Endometrium (tissue), 2 donors: Measurements from ENCODE around the gene TRIO.
A peak's percentile ranks its signal among the peaks of the same experiment; 100 is the strongest.
"Not testable (repeated sequence)": the region's sequence is repeated elsewhere in the genome, so short reads cannot be mapped to it uniquely, and the experiment has no call there.

Experiments
- FAIRE-seq: peaks from 2 replicates; lab custom pipeline; 2012; peaks lifted over from hg19 to GRCh38; lab: Jason Lieb, UNC
- donor health status: control.
- donor health status: control.

TRIO gene

DNA sequence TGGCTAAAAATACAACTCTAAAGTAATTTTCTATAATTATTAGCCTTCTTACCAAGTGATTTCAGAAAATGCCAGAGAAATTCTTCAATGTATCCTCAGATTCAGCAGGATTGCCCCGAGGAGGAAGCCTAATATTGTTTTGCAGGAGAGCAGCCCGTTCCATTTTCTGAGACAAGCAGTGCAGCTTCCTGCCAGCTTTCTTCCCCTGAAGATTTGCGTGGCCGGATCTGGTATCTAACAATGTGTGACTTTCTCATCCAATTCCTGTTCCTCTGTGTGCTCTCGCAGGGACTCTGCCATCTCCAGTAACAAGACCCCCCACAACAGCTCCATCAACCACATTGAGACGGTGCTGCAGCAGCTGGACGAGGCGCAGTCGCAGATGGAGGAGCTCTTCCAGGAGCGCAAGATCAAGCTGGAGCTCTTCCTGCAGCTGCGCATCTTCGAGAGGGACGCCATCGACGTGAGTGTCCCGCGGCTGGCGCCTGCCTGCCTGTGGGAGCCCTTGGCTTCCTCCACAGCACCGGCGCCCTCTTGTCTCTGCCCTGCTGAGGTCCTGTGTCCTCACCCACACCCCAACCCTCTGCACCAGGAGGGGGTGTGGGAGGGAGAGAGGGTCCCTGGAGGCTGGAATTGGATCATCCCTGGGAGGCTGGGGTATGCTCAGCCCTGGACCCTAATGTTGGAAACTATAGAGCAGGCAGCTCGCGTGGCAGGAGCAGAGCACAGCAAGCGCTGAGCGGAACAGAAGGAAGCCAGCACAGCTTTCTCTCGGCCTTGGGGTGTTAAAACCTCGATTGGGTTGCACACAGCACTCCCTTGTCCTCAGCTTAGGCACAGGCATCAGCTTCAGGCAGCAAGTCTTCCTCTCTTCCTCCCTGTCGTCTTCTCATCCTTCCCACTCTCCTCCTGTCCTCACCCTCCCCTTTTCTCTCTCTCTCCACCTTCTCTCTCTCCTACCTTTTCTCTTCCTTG, 216.2 kb downstream of the TRIO start:
- no peak for FAIRE-seq

DNA sequence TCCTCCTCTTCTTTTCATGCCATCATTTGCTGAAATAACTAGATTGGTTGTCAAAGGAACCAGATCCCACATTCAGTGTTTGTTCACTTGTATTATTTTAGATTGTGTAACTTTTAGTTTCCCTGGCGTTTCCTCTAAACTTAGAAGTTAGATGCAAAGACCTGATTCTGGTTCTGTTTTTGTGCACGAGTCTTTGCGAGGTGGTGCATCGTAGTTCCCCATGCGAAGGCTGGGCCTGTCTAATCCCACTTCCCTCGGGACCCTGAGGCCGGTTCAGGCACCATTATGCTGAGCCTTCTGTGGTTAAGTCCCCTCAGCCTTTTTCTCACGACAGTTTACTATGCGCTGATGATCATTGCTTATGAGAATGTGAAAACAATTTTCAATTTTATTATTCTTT, 219.3 kb downstream of the TRIO start:
- FAIRE-seq, result no peak

DNA sequence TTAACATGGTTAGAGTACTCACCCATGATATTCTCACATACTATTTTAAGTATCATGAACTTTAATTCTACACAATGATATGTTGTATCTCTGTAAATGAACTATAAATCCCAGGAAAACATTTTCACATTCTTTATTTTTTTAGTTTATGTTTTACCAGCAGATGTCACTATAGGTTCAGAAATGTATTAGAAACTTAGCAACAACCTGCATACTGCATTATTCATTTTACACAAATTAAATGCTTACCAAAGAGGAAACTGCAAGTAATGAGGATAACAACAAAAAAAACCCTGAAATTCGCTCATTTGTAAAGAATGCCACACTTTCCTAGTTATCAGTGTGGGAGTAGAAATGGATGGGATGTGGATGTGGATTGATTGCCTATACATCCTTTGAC, 221.0 kb downstream of the TRIO start:
- FAIRE-seq, result peak; percentile 29

DNA sequence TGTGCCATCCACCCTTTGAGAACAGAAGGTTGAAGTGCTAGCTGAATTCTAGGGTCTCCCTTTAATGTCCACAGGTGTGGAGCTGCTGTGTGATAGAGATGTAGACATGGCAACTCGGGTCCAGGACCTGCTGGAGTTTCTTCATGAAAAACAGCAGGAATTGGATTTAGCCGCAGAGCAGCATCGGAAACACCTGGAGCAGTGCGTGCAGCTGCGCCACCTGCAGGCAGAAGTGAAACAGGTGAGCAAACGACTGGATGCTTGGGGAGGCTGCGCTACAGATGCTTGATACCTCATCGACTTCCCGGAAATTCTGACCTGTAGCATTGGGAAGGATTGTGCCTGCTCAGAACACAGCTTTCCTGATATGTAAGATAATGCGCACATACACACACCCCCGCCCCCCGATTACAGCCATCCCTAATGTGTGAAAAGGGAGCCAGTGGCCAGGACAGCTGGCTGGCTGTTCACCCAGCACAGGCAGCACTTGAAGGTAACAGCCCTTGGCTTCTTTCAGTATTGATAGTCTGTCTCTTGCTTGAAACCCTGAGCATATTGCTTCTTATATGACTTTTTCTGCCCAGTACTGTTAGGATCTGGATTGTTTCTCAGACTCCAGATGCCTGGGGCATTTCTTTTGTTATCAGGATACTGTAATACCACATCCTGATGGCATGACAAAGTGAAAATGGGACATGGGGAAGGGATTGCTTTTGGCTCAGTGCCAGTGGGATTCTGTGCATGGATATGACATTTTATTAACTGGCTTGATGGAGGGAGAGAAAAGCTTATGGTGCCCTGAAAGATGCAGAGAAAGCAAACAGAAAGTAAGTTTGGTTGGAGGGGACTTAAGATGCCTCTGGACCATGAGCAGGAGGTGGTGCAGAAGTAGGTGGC, 221.7 kb downstream of the TRIO start:
- FAIRE-seq, result no peak

DNA sequence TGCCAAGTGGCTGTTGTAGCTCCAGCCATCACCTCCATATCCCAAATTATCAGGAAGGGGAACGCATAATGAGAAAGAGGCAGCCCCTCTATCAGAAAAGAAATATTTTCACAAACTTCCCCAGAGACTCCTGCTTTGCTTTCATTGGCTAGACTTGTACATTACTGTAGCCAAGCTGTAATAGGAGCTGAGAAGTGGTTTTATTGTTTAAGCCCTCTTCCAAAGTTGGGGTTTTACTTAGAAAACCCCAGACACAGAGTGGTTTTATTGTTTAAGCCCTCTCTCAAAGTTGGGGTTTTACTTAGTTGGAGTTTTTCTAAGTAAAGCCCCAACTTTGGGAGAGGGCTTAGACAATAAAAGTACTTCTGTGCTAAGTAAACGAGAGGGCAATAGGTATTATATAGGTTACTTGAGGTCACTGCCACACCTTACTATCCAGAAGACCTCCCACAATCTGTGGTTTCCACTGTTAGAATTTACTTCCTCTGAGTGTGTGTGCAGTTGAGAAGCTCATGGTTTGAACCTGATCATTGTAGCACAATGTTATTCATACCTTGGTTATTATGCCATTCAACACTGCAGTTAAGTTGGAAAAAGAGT, 222.8 kb downstream of the TRIO start:
- FAIRE-seq, result no peak

DNA sequence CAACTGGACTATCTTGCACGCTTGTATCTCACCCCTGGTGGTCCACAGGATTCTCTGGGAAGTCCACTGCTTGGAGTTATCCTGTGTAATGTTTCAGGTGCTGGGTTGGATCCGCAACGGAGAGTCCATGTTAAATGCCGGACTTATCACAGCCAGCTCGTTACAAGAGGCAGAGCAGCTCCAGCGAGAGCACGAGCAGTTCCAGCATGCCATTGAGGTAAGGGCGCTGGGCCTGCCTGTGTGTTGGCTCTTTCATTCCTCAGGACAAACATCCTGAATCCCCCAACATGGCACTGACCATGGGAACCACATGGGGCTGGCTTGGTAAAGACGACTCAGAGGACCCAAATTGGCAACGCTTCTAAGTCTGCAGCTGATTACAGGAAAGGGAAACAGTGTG, 223.6 kb downstream of the TRIO start:
- no peak for FAIRE-seq

DNA sequence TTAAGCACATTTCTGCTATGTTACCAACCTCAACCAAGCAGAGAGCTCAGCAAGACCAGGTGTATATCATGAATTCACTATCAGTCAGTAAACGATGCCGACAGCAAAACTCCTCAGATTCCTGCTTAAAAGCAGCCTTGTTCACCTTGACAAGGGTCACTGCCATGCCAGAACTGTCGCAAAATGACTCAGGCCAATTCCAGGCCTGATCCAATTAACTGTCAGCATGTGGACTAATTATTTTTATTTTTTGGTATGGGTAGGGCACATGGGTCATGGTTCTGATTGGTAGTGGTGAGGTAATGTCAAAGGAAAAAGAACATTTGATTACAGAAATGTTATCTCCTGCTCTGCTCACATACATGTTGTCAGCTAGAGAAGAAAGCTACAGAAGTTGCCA, 224.2 kb downstream of the TRIO start:
- FAIRE-seq, result no peak

DNA sequence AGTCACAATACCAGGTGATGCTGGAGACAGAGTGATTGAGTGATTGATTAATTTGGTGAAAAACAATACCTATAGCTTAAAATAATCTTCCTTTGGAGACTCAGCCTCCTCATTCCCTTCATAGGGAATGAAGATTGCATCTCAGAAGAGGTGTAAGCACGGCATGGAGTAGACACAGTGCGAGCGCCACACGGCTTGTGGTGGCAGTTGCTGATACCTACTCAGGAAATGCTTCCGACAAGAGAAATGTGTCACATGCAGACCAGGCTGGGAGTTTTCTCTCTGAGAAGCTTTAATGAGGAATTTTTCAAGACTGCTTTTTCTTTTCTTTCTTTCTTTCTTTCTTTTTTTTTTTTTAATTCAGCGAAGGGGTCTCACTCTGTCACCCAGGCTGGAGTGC, 226.6 kb downstream of the TRIO start:
- no peak for FAIRE-seq

DNA sequence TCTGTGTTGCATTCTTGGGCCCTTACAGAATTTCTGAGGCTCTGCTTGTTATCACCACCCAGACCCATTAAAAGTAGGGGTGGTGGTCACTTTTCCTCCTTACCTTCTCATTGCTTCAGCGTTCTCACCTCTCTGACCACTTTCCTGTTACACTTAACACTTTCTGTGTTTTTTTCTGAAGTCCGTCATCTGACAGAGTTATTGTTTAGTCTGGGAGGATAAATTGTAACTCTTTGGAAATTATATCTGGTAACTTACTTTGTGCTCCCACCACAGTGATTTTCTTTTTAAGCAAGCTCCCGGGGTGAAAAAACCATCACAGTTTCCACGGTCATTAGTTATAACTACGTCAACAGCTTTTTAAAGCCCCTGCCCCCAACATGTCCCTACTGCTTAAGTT, 227.2 kb downstream of the TRIO start:
- FAIRE-seq, result no peak

DNA sequence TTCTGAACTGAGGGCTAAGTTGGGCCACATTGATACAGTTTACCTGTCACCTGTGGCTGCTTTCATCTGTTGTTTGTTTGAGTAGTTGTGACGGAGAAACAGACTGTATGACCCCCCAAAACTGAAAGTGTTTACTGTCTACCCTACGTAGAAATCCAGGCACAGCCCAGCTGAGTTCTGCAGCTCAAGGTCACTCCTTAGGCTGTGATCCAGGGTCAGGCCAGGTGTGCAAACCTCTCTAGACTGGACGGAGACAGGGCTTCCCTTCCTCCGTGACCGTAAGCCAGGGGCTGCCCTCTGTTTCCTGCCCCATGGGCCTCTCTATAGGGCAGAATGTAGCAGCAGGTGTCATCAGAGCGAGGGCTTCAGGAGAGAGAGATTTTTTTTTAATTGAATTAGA, 230.5 kb downstream of the TRIO start:
- no peak for FAIRE-seq

DNA sequence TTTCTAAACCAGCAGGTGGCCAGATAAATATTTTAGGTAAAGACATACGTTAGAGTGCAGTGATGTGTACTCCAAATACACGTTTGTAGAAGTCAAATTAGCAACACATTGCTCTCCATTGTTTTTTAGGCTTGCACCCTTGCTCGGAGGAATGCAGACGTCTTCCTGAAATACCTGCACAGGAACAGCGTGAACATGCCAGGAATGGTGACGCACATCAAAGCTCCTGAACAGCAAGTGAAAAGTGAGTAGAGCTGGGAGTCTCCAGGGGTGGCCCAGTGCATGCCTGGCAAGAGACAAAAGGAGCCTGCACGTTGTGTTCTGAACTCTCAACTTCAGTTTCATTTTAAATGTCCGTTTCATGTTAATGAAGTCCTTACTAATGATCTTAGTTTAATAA, 231.0 kb downstream of the TRIO start:
- no peak for FAIRE-seq

DNA sequence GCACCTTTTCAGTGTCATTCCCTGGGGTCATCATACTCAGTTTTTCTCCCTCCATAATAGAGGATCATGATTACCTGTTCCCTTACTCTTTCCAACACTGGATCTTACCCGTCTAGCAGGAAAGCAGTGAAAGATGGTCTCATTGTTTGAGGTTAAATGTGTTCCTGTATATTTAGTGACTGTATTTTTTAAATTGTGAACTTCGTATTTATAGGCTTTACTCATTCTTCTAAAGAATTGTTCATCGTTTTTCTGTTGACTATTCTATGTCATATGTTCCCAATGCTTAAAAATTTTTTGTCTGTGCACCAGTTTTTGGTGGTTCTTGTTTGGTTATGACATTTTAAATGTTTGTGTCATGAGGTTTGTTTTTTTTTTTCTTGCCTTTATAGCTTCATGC, 233.6 kb downstream of the TRIO start:
- FAIRE-seq, result no peak

DNA sequence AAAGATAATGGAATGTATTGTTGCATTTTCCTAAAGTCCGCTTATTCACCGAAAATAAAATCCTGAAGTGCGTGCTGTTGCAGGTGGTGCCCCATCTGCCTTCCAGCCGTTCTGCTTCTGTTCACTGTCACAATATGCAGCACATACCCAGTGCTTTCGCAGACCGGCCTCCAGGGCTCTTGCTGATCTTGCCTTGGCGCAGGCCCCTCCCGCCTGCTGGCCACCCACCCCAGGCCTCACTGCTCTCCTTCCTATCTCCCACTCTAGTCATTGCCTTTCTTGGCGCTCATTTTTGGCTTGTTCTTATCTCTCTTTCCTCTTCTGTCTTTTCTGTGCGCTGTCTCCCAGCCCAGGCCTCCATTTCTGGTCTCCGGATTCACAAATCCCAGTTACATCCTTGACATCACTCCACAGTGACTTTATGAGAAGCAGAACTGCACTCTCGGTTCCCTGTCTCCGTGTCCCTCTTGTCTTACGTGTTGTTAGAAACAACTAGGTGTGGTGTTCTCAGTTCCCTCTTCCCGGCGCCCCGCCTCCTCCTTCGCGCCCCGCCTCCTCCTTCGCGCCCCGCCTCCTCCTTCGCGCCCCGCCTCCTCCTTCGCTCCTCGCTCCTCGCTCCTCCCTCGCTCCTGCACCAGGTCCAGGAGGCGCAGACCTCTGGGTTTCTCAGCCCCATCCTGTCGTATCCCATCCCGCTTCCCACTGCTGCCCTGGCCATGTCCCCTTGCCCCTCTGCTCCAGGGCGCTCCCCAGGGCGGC, 236.8 kb downstream of the TRIO start:
- no peak for FAIRE-seq

DNA sequence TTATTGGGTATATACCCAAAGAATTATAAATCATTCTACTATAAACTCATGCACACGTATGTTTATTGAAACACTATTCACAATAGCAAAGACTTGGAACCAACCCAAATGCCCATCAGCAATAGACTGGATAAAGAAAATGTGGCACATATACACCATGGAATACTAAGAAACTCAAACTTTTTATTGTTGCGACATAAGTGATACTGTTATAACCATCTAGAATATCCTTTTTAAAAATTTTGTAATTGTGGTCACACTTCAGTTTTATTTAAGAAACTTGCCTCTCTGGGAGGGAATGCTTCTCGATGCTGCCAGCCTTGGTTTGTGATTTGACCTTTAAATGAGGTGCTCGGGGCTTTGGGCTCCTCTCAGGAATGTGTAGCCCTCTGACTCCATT, 237.6 kb downstream of the TRIO start:
- no peak for FAIRE-seq

DNA sequence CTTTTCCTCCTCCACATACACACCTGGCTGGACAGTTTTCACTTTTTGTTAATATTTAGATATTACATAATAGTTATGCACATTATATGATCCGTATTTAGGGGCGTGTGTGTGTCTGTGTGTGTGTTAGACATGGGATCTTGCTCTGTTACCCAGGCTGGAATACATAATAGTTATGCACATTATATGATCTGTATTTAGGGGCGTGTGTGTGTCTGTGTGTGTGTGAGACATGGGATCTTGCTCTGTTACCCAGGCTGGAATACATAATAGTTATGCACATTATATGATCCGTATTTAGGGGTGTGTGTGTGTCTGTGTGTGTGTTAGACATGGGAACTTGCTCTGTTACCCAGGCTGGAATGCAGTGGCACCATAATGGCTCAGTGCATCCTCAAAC, 239.5 kb downstream of the TRIO start:
- no peak for FAIRE-seq

DNA sequence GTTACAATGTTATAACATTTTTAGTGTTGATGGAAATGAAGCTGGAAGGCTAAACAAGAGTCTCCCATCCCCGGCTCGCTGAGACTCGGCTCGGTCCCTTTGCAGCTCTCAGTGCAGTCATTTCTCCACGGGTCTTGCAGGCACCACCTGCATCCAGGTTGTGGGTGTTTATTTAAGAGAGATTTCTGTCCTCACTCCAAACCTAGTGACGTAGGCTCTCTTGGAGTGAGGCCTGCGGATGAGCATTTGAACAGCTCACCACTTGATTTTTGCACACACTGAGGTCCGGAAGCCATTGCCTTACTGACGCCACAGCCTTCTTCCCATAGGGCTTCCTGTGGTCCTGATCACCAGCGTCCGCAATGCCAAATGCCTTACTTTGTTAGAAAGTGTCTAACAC, 240.8 kb downstream of the TRIO start:
- FAIRE-seq, result no peak

DNA sequence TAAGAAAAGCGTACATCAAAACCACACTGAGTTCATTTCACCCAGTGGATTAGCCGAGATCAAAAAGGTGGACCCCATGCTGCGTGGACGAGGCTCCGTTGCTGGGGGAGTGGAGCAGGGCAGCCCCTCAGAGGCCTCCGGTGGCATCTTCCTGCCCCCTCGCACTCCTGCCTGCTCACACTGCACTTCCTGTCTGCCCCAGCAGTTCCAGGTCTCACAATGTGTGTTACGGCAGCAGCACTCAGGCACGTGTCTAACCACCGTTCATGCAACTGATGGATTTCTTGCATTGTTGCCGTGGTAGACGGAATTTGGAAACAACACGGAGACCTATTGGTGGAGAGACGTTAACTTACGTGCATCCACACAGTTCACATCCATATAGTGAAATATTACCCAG, 241.9 kb downstream of the TRIO start:
- no peak for FAIRE-seq

DNA sequence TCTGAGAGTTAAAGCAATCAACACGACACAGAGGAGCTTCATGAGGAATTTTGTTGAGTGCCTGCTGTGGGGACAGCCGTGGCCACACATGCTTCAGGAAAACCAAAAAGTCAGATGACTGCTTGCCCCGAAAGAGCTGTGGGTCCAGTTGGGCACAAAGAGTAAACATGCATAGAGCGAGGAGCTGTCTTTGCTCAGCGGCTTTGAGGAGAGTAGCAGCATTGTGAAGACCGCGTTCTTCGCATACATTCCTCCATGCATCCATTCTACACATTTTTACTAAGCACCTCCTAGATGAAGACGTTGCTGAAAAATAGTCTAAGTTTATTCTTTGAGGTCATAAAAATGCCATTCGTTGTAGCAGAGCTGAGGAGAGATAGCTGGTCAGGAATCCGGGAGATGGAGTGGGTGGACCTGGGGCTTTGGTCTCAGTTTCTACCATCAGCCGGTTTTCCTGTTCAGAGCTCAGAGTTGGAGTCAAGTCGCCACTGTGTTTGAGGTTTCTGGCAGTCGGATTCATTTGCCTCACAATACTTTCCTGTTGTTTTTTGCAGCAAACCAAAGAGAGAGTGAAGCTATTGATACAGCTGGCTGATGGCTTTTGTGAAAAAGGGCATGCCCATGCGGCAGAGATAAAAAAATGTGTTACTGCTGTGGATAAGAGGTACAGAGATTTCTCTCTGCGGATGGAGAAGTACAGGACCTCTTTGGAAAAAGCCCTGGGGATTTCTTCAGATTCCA, 243.9 kb downstream of the TRIO start:
- FAIRE-seq, result no peak

DNA sequence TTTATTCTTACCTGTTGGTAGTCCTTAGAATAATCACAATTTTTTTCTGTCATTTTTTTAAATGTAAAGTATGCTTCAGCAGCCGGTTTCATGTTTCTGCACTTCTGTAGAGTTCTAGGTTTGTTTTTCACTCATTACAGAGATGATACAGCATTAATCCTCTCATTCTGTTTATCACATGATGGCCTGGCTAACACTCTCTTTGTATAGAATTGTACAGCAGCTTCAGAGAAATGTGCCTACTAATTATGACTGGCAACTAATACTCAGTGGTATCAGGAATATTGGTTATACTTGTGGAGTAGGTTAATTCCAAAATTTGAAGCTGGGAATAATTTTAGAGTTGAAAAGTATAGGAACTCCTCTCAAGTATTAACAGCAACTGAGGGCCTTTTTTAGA, 245.6 kb downstream of the TRIO start:
- no peak for FAIRE-seq

DNA sequence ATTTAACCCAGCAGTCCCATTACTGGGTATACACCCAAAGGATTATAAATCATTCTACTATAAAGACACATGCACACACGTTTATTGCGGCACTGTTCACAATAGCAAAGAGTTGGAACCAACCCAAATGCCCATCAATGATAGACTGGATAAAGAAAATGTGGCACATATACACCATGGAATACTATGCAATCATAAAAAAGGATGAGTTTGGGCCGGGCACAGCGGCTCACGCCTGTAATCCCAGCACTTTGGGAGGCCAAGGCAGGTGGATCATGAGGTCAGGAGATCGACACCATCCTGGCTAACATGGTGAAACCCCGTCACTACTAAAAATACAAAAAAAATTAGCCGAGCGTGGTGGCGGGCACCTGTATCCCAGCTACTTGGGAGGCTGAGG, 249.4 kb downstream of the TRIO start:
- FAIRE-seq, result not testable (repeated sequence)

DNA sequence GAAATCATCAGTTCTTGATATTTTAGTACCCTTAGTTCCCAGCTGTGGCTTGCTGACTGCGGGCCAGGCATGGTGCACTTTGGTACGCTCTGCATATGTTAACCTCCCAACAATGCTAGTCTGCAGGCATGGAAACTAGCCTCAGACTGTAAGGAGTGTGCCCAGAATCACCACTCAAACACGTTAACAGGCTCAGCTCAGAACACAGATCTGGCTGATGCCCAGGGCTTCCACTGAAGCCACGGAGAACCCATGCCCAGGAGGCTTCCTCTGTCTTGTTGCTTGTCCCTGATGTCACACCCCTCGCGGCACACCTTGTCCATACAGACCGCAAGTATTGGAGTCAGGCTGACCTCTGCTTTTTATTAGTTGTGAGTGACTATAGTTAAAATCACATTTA, 251.2 kb downstream of the TRIO start:
- no peak for FAIRE-seq
